ENCODE results near the gene NUP93. TPM values are rescaled to one million over a fixed set of nuclear protein-coding genes. Genes with fewer than 3 reads are reported as not detected.

Gene NUP93
- polyA plus RNA-seq, 1 donor (not counting 4 experiments of a cell fraction or from before 2014, with no cell fraction given) = 74.1 TPM

GRCh38 chr16:56828647-56829046, 98.7 kb downstream of the NUP93 start:
- TF ChIP-seq EZH2 (IDR thresholded peaks at IDR 0.05; ENCODE audit: low read length) = no peak
- TF ChIP-seq, protein P1, sequence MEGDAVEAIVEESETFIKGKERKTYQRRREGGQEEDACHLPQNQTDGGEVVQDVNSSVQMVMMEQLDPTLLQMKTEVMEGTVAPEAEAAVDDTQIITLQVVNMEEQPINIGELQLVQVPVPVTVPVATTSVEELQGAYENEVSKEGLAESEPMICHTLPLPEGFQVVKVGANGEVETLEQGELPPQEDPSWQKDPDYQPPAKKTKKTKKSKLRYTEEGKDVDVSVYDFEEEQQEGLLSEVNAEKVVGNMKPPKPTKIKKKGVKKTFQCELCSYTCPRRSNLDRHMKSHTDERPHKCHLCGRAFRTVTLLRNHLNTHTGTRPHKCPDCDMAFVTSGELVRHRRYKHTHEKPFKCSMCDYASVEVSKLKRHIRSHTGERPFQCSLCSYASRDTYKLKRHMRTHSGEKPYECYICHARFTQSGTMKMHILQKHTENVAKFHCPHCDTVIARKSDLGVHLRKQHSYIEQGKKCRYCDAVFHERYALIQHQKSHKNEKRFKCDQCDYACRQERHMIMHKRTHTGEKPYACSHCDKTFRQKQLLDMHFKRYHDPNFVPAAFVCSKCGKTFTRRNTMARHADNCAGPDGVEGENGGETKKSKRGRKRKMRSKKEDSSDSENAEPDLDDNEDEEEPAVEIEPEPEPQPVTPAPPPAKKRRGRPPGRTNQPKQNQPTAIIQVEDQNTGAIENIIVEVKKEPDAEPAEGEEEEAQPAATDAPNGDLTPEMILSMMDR (optimal IDR thresholded peaks at IDR 0.05 in 1 of 3, IDR thresholded peaks at IDR 0.05 in 1 of 3, conservative IDR thresholded peaks at IDR 0.05 in 1 of 3; ENCODE audit: extremely low read depth in 1 of 3, insufficient read depth in 2 of 3, low read length in 3 of 3) = no peak
- H3K79me2 ChIP-seq (ENCODE audit: control insufficient read depth, insufficient read depth, low read length) = no peaks in the 10 kb centered on the region
- no peak overlapping the region for H3K4me3 ChIP-seq (ENCODE audit: control insufficient read depth in 2 of 3, extremely low read depth in 1 of 3, insufficient read depth in 2 of 3, low read depth in 1 of 3, low read length in 3 of 3)
- no peak for DNase-seq (ENCODE audit: low read depth, low spot score)
- no peaks in the 10 kb centered on the region for H3K27me3 ChIP-seq (ENCODE audit: control insufficient read depth, extremely low read depth, insufficient read depth, low read length)
- peaks cover 21 to 44% of the 10 kb centered on the region in 2 experiments for H3K36me3 ChIP-seq (ENCODE audit: control insufficient read depth in 2 of 2, extremely low read depth in 1 of 2, insufficient read depth in 2 of 2, low read length in 2 of 2)
- dilution Hi-C loops (cut with MboI; ENCODE audit: extremely low pct_ligation_motif_present, low sequenced_read_pairs) = no loop called here
- H3K9me1 ChIP-seq (ENCODE audit: control insufficient read depth, extremely low read depth, insufficient read depth, low read length) = no peaks in the 10 kb centered on the region
- H3K4me2 ChIP-seq (ENCODE audit: control insufficient read depth, extremely low read depth, insufficient read depth, low read depth, low read length) = no peak overlapping the region
- H3K4me1 ChIP-seq (ENCODE audit: control insufficient read depth, extremely low read depth, insufficient read depth, low read length) = peaks cover 8% of the 10 kb centered on the region
- H4K20me1 ChIP-seq (ENCODE audit: control insufficient read depth, extremely low read depth, insufficient read depth, low read length) = no peaks in the 10 kb centered on the region
- H3K9me3 ChIP-seq (ENCODE audit: control insufficient read depth, low read depth, low read length) = no peaks in the 10 kb centered on the region
- H2AFZ ChIP-seq (ENCODE audit: control insufficient read depth, low read length) = no peak overlapping the region
- H3K27ac ChIP-seq (ENCODE audit: control insufficient read depth, insufficient read depth, low read length) = no peak overlapping the region
- no peak overlapping the region for H3K9ac ChIP-seq (ENCODE audit: control insufficient read depth, extremely low read depth, insufficient read depth, low read length)
- FAIRE-seq = no peak

DNA sequence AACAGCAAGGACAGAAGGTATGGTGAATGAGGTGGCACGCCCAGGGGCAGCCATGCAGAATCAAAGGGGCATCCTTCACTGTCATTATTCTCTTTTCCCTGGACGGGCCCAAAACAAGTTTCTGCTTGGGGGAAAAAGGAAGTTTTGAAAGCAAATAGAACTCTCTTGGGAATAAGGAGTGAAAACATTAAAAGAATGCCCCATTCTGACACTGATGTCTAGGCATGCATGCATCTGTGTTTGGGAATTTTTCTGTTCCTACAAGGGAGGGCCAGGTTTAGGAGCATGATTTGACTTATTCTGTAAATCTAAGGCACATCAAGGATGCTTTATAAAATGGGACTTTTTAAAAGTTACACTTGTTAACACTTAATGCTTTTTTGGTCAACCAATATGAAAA, 100.7 kb downstream of the NUP93 start:
- Histone ChIP-seq H3K79me2 (ENCODE audit: control insufficient read depth, insufficient read depth, low read length) (no peaks in the 10 kb centered on the region), H3K4me2 (ENCODE audit: control insufficient read depth, extremely low read depth, insufficient read depth, low read depth, low read length) (no peak overlapping the region), H3K9ac (ENCODE audit: control insufficient read depth, extremely low read depth, insufficient read depth, low read length) (no peak overlapping the region), H2AFZ (ENCODE audit: control insufficient read depth, low read length) (no peak overlapping the region), H3K27ac (ENCODE audit: control insufficient read depth, insufficient read depth, low read length) (no peak overlapping the region), H3K4me3 (ENCODE audit: control insufficient read depth in 2 of 3, extremely low read depth in 1 of 3, insufficient read depth in 2 of 3, low read depth in 1 of 3, low read length in 3 of 3) (no peak overlapping the region), H3K36me3 (ENCODE audit: control insufficient read depth in 2 of 2, extremely low read depth in 1 of 2, insufficient read depth in 2 of 2, low read length in 2 of 2) (peaks cover 28 to 50% of the 10 kb centered on the region in 2 experiments), H3K9me3 (ENCODE audit: control insufficient read depth, low read depth, low read length) (no peaks in the 10 kb centered on the region), H3K27me3 (ENCODE audit: control insufficient read depth, extremely low read depth, insufficient read depth, low read length) (no peaks in the 10 kb centered on the region), H3K4me1 (ENCODE audit: control insufficient read depth, extremely low read depth, insufficient read depth, low read length) (peaks cover 12% of the 10 kb centered on the region), H4K20me1 (ENCODE audit: control insufficient read depth, extremely low read depth, insufficient read depth, low read length) (no peaks in the 10 kb centered on the region), H3K9me1 (ENCODE audit: control insufficient read depth, extremely low read depth, insufficient read depth, low read length) (no peaks in the 10 kb centered on the region)
- dilution Hi-C loops (cut with MboI; ENCODE audit: extremely low pct_ligation_motif_present, low sequenced_read_pairs) = no loop called here
- DNase-seq (ENCODE audit: low read depth, low spot score) (no peak), FAIRE-seq (no peak)
- TF ChIP-seq, protein P1 (optimal IDR thresholded peaks at IDR 0.05 in 1 of 3, IDR thresholded peaks at IDR 0.05 in 1 of 3, conservative IDR thresholded peaks at IDR 0.05 in 1 of 3; ENCODE audit: extremely low read depth in 1 of 3, insufficient read depth in 2 of 3, low read length in 3 of 3) = no peak
- TF ChIP-seq EZH2 (IDR thresholded peaks at IDR 0.05; ENCODE audit: low read length) = no peak

All from keratinocyte (primary cell).